IPS-NIHi11 (cell line): ENCODE data around the gene SNX21.
"Not testable (repeated sequence)": the region's sequence is repeated elsewhere in the genome, so short reads cannot be mapped to it uniquely, and the experiment has no call there.

Source experiments
- DNase-seq: peaks from one replicate; pipeline ENCODE4 v3.0.0; 2012; ENCODE audit warnings: mixed read lengths, low spot score

SNX21 gene

GRCh38 chr20:45823949-45824835 lies 9.4 kb upstream of the SNX21 start:
- DNase-seq: peak; percentile 76

DNA sequence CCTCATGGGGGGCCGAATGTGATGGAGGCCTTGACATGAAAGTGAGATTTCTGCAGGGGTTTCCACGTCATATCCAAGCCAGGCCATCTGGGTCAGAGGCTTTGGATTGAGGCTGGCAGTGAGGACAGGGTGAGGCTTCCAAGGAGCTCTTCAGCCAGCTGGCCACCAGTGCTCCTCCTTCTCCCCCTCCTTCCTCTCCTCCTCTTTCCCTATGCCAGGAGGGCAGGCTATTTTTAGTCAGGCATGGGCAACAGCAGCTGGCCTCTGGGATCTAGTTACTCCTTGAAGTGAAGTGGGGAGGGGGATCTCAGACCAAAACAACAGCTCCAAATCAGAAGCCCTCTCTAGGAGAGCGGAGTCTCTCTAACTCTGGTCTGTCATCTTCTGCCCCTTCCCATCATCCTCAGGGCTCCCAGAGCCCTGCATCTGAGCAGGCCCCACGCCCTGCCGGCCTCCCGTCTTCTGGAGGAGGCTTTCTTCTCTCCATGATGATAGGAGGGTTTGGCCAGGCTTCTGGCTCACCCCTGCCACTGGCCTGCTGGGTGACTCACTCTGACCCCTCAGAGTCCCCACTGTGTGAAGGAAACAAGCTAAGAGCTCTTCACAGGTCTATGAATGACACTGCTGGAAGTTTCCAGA lies 7.1 kb upstream of the SNX21 start:
- DNase-seq: no peak

GRCh38 chr20:45827030-45827652 lies 6.5 kb upstream of the SNX21 start, which contains the start of gene TNNC2:
TNNC2 (minus strand) TSS chr20:45827312; CDS start chr20:45827248, 64 bp downstream.
- DNase-seq: no peak

GRCh38 chr20:45827712-45828111 lies 5.9 kb upstream of the SNX21 start:
- no peak for DNase-seq

DNA sequence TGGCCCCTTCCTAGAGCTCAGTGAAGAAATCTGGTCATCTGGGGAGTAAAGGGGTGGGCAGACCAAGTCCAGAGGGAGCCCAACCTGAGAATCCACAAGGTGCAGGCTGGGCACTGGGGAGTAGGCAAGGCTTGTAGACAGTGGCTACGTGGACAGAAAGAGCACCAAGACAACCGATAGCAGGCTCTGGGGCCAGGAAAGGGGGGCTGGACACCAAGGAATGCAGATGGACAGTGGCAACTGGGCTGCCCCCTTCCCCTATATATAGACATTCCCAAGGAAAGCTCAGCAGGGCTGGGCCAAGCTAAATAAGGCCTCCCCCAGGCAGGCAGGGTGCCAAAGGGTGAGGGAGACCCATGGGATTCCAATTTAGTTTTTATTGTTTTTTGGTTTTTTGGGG lies 5.0 kb upstream of the SNX21 start:
- DNase-seq: no peak

GRCh38 chr20:45829673-45830106 lies 3.9 kb upstream of the SNX21 start:
- DNase-seq: not testable (repeated sequence)

DNA sequence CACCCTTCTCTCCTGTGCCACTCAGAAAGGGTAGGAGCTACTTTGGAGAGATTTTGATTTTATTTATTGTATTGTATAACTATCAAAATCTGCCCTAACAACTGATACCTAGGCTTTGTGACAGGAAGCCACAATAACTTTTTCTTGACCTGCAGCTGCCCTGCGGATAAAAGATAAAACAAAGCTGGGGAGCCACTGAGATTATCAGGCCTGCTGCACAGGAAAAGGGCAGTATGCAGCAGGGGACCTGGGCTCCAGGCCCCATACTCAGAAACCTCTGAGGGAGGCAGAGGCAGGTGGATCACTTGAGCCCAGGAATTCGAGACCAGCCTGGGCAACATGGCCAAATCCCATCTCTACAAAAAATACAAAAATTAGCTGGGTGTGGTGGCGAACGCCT lies 980 bp upstream of the SNX21 start:
- no peak for DNase-seq

DNA sequence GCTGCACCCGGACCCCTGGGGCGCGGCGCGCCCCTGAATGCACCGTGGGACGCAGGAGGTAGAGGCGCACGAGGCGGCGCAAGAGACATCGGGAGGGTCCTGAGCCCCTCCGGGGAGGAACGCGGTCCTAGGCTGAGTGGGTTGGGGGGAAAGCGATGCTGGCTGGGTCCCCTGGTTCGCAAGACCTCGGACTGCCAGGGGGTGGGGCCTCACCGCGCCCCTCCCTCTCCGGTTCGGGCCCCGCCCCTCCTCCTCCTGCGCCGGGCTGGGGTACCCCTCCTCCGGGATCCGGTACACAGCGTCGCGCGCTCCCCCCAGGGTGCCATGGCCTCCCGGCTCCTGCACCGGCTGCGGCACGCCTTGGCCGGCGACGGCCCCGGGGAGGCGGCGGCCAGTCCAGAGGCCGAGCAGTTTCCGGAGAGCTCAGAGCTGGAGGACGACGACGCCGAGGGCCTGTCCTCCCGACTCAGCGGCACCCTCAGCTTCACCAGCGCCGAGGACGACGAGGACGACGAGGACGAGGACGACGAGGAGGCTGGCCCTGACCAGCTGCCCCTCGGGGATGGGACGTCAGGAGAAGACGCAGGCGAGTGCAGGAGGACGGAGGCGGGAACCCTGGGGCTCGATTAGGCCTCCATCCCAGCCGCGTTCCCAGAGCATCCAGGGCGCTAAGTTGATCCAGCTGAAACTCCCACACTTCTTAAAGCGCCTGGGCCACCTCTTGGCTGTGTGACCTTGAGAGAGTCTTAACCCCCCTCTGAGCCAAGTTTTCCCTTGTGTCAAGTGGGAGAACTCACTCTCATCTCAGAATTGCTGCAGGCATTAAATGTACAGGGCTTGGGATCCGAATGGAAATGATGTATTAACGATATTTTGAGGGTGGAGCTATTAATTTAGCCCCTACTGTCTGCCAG lies 541 bp downstream of the SNX21 start:
- peak; percentile 98 for DNase-seq

- no peak for DNase-seq
Measured at GRCh38 chr20:45834797-45835161, 1.2 kb downstream of the SNX21 start.

DNA sequence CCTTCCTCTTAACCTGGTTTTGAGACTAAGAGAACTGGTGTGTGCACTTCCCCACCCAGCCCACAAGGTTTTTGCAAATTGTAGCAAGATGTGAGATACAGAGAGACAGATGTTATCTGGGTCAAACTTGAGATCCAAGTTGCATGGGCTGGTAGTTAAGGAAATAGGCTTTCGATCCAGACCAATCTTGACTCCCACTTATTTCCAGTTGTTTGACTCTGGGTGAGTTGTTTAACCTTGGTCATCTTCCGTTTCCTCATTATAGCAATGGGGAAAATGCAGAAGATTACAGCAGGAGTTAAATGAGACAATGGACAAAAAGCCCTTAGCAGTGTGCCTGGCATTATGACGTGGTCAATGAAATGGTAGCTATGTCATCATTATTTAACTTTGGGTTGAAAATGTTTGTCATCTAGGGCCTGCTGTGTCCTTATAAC lies 1.7 kb downstream of the SNX21 start:
- DNase-seq: no peak

GRCh38 chr20:45835825-45836224 lies 2.2 kb downstream of the SNX21 start:
- DNase-seq: no peak

GRCh38 chr20:45836841-45837240 lies 3.2 kb downstream of the SNX21 start:
- DNase-seq: no peak

DNA sequence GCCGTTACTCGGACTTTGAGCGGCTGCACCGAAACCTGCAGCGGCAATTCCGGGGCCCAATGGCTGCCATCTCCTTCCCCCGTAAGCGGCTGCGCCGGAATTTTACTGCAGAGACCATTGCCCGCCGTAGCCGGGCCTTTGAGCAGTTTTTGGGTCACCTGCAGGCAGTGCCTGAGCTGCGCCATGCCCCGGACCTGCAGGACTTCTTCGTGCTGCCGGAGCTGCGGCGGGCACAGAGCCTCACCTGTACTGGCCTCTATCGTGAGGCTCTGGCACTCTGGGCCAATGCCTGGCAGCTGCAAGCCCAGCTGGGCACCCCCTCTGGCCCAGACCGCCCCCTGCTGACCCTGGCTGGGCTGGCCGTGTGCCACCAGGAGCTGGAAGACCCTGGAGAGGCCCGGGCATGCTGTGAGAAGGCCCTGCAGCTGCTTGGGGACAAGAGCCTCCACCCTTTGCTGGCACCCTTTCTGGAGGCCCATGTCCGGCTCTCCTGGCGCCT lies 7.2 kb downstream of the SNX21 start:
- DNase-seq: no peak

DNA sequence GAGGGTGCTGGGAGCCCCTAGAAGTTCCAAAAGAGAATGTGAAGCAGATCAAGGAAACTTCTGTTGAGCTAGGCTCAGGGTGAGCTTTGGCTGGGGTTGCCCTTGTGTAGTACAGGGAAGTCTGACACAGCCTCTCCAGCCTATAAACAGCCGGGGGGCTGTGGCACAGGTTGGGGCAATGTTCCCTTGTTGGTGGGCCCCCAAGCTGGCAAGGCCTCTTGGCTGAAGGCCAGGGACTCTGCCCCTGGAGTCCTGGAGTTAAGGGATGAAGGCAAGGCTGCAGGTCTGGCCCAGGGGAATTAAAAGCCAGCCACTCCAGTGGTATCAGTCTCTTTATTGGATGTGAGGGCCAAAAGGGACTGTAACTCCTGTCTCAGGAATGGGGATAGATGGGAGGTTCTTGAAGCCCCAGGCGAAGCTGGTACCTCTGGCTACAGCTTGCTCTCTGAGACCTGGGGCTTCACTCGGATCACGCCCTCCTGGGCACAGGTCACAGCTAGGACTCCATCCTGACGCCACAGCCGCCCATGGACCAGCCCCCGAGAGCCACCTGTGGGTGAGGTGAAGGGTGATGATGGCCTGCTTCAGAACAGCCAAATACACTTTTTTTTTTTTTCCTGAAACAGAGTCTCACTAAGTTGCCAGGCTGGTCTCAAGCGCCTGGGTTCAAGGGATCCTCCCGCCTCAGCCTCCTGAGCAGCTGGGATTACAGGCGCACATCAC lies 8.0 kb downstream of the SNX21 start:
- no peak for DNase-seq

- DNase-seq: no peak
Measured at GRCh38 chr20:45842169-45842812, 8.7 kb downstream of the SNX21 start.

DNA sequence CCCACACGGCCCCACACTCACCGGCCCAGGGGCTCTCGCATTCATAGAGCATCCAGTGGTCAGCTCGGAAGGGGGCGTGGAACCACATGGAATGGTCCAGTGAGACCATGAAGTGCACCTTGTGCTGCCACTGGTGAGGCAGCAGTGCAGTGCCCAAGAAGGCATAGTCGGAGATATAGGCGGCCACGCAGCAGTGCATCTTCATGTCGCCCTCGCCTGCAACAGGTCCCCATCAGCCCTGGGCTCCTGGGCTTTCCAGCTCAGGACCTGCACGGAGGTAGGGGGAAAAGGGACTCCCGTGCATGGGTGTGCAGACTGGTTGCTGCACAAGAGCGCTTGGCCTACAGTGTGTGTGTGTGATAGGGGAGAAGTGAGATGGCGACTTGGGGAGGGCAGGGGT lies 9.9 kb downstream of the SNX21 start:
- DNase-seq: no peak

- no peak for DNase-seq
Measured at GRCh38 chr20:45845452-45845851, 11.9 kb downstream of the SNX21 start.

GRCh38 chr20:45848421-45848820 lies 14.8 kb downstream of the SNX21 start:
- no peak for DNase-seq

GRCh38 chr20:45848969-45849582 lies 15.5 kb downstream of the SNX21 start:
- no peak for DNase-seq

DNA sequence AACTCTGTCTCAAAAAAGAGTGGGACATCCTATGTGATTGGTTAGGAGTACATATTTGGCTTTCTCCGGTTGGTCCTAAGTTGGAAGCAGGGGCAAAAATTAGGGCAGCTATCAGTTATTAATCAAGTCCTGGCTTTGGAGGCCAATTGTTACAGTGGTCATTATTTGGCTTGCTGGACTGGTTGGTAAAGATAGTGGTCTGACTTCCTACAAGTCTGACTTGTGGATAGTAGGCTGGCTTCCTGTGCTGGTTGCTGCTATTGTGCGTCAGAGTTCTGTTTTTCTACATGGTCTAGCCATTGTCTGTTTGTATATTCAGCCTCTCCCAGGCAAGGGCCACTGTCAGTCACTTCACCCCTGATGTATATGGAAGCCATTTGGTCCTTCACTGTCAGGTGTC lies 16.6 kb downstream of the SNX21 start:
- DNase-seq: no peak
